Fibroblast of lung (primary cell): Measurements from ENCODE around the gene CEACAM8. TPM values are rescaled to one million over a fixed set of nuclear protein-coding genes. Genes with fewer than 3 reads are reported as not detected.

ENCODE experiments used
- DNase-seq, 2 donors: peaks; one replicate each; pipeline versions ENCODE4 v3.0.0 to v3.0.0-alpha.2; 2010; ENCODE audit warnings: low read depth in 2 of 2
- H2AFZ ChIP-seq: 2 replicates; pipeline ENCODE4 v1.5.1; 2012; ENCODE audit warnings: low read length, control low read depth, inconsistent platforms
- H3K27ac ChIP-seq: 2 replicates; pipeline ENCODE4 v1.5.1; 2011; ENCODE audit warnings: low read length, control low read depth; ENCODE audit not compliant: insufficient read depth
- H3K27me3 ChIP-seq: 2 replicates; pipeline ENCODE4 v1.5.1; 2011; ENCODE audit warnings: mild to moderate bottlenecking, low read length; ENCODE audit not compliant: control insufficient read depth, insufficient read depth
- H3K36me3 ChIP-seq: 2 replicates; pipeline ENCODE4 v1.5.1; 2011; ENCODE audit warnings: low read length; ENCODE audit not compliant: control insufficient read depth, insufficient read depth
- H3K4me1 ChIP-seq: 2 replicates; pipeline ENCODE4 v1.5.1; 2011; ENCODE audit warnings: low read length; ENCODE audit not compliant: control insufficient read depth, insufficient read depth; ENCODE audit errors: extremely low read depth
- H3K4me2 ChIP-seq: 2 replicates; pipeline ENCODE4 v1.5.1; 2011; ENCODE audit warnings: low read length, control low read depth; ENCODE audit not compliant: insufficient read depth; ENCODE audit errors: extremely low read depth
- H3K4me3 ChIP-seq, 4 experiments: fragments of 200-600 bp in 1 of 4; sonication (generic) in 1 of 4; replicated peaks in 1 of 4; 2 replicates each; pipeline ENCODE4 v1.5.1; 2011 to 2016; ENCODE audit warnings: low read length in 4 of 4, low read depth in 3 of 4, mild to moderate bottlenecking in 3 of 4, control low read depth in 2 of 4, inconsistent platforms in 1 of 4, mixed read lengths in 1 of 4; ENCODE audit not compliant: insufficient read depth in 1 of 4; ENCODE audit errors: control extremely low read depth in 1 of 4
- H3K79me2 ChIP-seq: 2 replicates; pipeline ENCODE4 v1.5.1; 2012; ENCODE audit warnings: mild to moderate bottlenecking, low read length, inconsistent platforms; ENCODE audit not compliant: control insufficient read depth, insufficient read depth
- H3K9ac ChIP-seq: 2 replicates; pipeline ENCODE4 v1.5.1; 2011; ENCODE audit warnings: mild to moderate bottlenecking, low read length, control low read depth; ENCODE audit not compliant: insufficient read depth
- H3K9me3 ChIP-seq: 2 replicates; pipeline ENCODE4 v1.5.1; 2012; ENCODE audit warnings: low read depth, low read length; ENCODE audit not compliant: control insufficient read depth, insufficient read depth
- H4K20me1 ChIP-seq: 2 replicates; pipeline ENCODE4 v1.5.1; 2011; ENCODE audit warnings: low read length; ENCODE audit not compliant: control insufficient read depth, insufficient read depth; ENCODE audit errors: extremely low read depth
- EZH2 ChIP-seq: IDR thresholded peaks from 2 replicates; pipeline ENCODE4 v1.5.1; 2012; ENCODE audit warnings: low read length, control low read depth, mild to moderate bottlenecking; ENCODE audit errors: missing control alignments
- polyA plus RNA-seq, 2 donors: library from polyadenylated mRNA; depleted of rRNA in 1 of 2; stranded (reverse) in 1 of 2; unstranded in 1 of 2; fragments of >200 nt; gene quantifications; 2 replicates each; pipeline ENCODE4 v1.2.1, GENCODE V29; 2011 to 2012; ENCODE audit warnings: missing spikeins in 1 of 2
- total RNA-seq: library from RNA; depleted of rRNA; stranded (reverse); fragments of >200 nt; gene quantifications from 2 replicates; pipeline ENCODE4 v1.2.1, GENCODE V29; 2014
- TF ChIP-seq, protein P1 (sequence below), 2 donors: IDR thresholded peaks in 1 of 2; conservative IDR thresholded peaks in 1 of 2; 1 replicate in 1 of 2; 2 replicates in 1 of 2; pipeline ENCODE4 v1.5.1; 2011 to 2012; ENCODE audit warnings: low read length in 2 of 2, control low read depth in 1 of 2, inconsistent platforms in 1 of 2, low read depth in 1 of 2, mild to moderate bottlenecking in 1 of 2

Gene CEACAM8
- total and polyA plus RNA-seq, 2 donors (not counting 1 experiment from before 2014, with no cell fraction given), result not detected

DNA sequence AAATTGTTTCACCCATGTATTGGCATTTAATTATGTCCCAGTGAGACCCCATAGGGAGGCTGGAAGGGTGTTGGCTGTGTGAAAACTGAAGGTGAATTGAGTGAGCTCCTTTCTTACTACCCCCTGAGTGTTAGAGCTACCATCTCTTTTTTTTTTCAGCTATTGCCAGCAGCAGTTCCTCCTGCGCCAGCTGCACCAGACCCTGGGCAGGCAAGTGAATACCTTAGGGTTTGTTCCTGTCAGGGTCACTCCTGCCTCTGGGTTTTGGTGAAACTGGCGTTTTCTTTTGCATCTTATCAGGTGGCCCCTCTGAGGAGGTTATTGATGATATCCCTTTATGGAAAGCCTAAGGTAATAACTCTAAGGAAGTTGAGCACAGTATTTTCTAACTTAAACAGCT lies 25.5 kb downstream of the CEACAM8 start:
- Histone ChIP-seq H4K20me1 (no peaks in the 10 kb centered on the region), H3K79me2 (no peaks in the 10 kb centered on the region), H3K4me1 (no peaks in the 10 kb centered on the region), H3K4me3 (no peak overlapping the region), H3K4me2 (no peak overlapping the region), H3K9ac (no peak overlapping the region), H2AFZ (no peak overlapping the region), H3K27ac (no peak overlapping the region), H3K27me3 (peaks cover 3% of the 10 kb centered on the region), H3K36me3 (no peaks in the 10 kb centered on the region), H3K9me3 (no peaks in the 10 kb centered on the region)
- TF ChIP-seq, protein P1, sequence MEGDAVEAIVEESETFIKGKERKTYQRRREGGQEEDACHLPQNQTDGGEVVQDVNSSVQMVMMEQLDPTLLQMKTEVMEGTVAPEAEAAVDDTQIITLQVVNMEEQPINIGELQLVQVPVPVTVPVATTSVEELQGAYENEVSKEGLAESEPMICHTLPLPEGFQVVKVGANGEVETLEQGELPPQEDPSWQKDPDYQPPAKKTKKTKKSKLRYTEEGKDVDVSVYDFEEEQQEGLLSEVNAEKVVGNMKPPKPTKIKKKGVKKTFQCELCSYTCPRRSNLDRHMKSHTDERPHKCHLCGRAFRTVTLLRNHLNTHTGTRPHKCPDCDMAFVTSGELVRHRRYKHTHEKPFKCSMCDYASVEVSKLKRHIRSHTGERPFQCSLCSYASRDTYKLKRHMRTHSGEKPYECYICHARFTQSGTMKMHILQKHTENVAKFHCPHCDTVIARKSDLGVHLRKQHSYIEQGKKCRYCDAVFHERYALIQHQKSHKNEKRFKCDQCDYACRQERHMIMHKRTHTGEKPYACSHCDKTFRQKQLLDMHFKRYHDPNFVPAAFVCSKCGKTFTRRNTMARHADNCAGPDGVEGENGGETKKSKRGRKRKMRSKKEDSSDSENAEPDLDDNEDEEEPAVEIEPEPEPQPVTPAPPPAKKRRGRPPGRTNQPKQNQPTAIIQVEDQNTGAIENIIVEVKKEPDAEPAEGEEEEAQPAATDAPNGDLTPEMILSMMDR (conservative IDR thresholded peaks at IDR 0.05 in 1 of 2, IDR thresholded peaks at IDR 0.05 in 1 of 2; ENCODE audit: low read depth in 1 of 2, low read length in 2 of 2), result no peak
- TF ChIP-seq EZH2, result no peak
- DNase-seq, result no peak

DNA sequence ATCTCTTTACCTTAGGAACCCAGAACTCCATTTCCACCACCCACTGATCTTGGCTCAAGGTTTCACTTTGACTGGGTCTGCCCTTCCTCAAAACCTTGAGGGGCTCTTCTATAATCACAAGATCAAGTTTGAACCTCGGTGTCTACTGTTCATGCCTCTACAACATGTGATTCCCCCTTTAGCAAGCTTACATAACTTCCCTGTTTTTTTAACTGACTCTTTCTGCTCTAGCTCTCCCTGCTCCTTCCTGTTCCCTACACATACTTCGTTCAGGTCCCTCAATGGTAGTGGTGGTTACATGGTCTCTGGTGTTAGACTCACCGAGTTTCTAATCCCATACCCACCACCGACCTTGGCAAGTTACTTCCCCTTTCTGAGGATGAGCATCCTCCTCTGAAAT lies 26.7 kb downstream of the CEACAM8 start:
- Histone ChIP-seq H3K27ac (no peak overlapping the region), H4K20me1 (no peaks in the 10 kb centered on the region), H3K4me1 (no peaks in the 10 kb centered on the region), H3K79me2 (no peaks in the 10 kb centered on the region), H3K27me3 (peaks cover 3% of the 10 kb centered on the region), H2AFZ (no peak overlapping the region), H3K9ac (no peak overlapping the region), H3K36me3 (no peaks in the 10 kb centered on the region), H3K4me2 (no peak overlapping the region), H3K9me3 (no peaks in the 10 kb centered on the region), H3K4me3 (no peak overlapping the region)
- DNase-seq, result no peak
- TF ChIP-seq, protein P1 (conservative IDR thresholded peaks at IDR 0.05 in 1 of 2, IDR thresholded peaks at IDR 0.05 in 1 of 2; ENCODE audit: low read depth in 1 of 2, low read length in 2 of 2), result no peak
- TF ChIP-seq EZH2, result no peak

DNA sequence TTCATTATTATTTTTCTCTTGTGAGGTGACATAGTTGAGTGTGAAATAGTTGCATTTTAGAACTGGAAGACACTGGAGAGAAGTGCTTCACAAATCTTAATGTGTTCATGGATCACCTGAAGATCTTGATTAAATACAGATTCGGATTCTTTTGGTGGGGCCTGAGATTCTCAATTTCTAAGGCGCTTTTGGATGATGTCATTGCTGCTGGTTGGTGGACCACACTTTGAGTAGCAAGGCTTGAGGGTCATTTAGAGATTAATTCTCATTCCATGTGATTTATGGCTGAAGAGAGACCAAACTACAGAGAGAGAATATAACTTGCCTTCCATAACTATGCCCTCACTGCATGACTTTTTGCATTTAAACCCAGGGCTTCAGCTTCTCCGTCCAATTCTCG lies 27.2 kb downstream of the CEACAM8 start:
- Histone ChIP-seq H3K36me3 (no peaks in the 10 kb centered on the region), H3K4me3 (no peak overlapping the region), H3K4me1 (no peaks in the 10 kb centered on the region), H3K27ac (no peak overlapping the region), H3K9ac (no peak overlapping the region), H2AFZ (no peak overlapping the region), H3K27me3 (peaks cover 3% of the 10 kb centered on the region), H3K79me2 (no peaks in the 10 kb centered on the region), H3K4me2 (no peak overlapping the region), H4K20me1 (no peaks in the 10 kb centered on the region), H3K9me3 (no peaks in the 10 kb centered on the region)
- TF ChIP-seq, protein P1 (conservative IDR thresholded peaks at IDR 0.05 in 1 of 2, IDR thresholded peaks at IDR 0.05 in 1 of 2; ENCODE audit: low read depth in 1 of 2, low read length in 2 of 2), result no peak
- no peak for TF ChIP-seq EZH2
- DNase-seq, result no peak
